Brain microvascular endothelial cell (primary cell): Measurements from ENCODE around the gene NOS3.

Experiments used
- DNase-seq: peaks from one replicate; pipeline ENCODE4 v3.0.0-alpha.2; 2020
- H3K27ac ChIP-seq: fragments of 250-450 bp; sonication (Bioruptor Pico); 2 replicates; pipeline ENCODE4 v1.5.1; 2020; ENCODE audit warnings: mild to moderate bottlenecking, moderate library complexity
- H3K27me3 ChIP-seq: fragments of 250-450 bp; sonication (Bioruptor Pico); replicated peaks from 2 replicates; pipeline ENCODE4 v1.5.1; 2020; ENCODE audit warnings: mild to moderate bottlenecking
- H3K36me3 ChIP-seq: fragments of 250-450 bp; sonication (Bioruptor Pico); replicated peaks from 2 replicates; pipeline ENCODE4 v1.5.1; 2020; ENCODE audit warnings: mild to moderate bottlenecking
- H3K4me3 ChIP-seq: 2 replicates; pipeline ENCODE4 v1.5.1; 2011; ENCODE audit warnings: low read depth, mild to moderate bottlenecking, control low read depth, low read length, moderate library complexity
- CTCF ChIP-seq: IDR thresholded peaks from 2 replicates; pipeline ENCODE4 v1.5.1; 2011; ENCODE audit warnings: low read depth, mild to moderate bottlenecking, moderate library complexity, low read length, control low read depth, inconsistent platforms; ENCODE audit errors: missing control alignments
- in situ Hi-C: cut with HindIII; loops from 2 replicates; pipeline ENCODE4 v1.10.0; 2017; ENCODE audit warnings: low sequenced_read_pairs, low pct_ligation_motif_present

Gene NOS3

GRCh38 chr7:151015967-151016366 is 25.1 kb downstream of the NOS3 start:
- H3K27ac ChIP-seq, result no peak overlapping the region
- H3K4me3 ChIP-seq, result no peak overlapping the region
- no peak for DNase-seq
- TF ChIP-seq CTCF, result no peak
- H3K27me3 ChIP-seq, result peaks cover 33% of the 10 kb centered on the region
- in situ Hi-C loops, result no loop called here
- H3K36me3 ChIP-seq, result no peaks in the 10 kb centered on the region

- DNase-seq, result no peak
- H3K36me3 ChIP-seq, result no peaks in the 10 kb centered on the region
- in situ Hi-C loops, result no loop called here
- TF ChIP-seq CTCF, result no peak
- peaks cover 33% of the 10 kb centered on the region for H3K27me3 ChIP-seq
- no peak overlapping the region for H3K4me3 ChIP-seq
- no peak overlapping the region for H3K27ac ChIP-seq
Observed at GRCh38 chr7:151016505-151016904, 25.7 kb downstream of the NOS3 start.

- no peak overlapping the region for H3K27ac ChIP-seq
- no peak overlapping the region for H3K4me3 ChIP-seq
- DNase-seq, result no peak
- peaks cover 33% of the 10 kb centered on the region for H3K27me3 ChIP-seq
- in situ Hi-C loops, result no loop called here
- no peak for TF ChIP-seq CTCF
- no peaks in the 10 kb centered on the region for H3K36me3 ChIP-seq
Observed at GRCh38 chr7:151016942-151017341, 26.1 kb downstream of the NOS3 start.

- in situ Hi-C loops, result no loop called here
- peaks cover 31% of the 10 kb centered on the region for H3K27me3 ChIP-seq
- DNase-seq, result no peak
- no peak overlapping the region for H3K4me3 ChIP-seq
- no peak for TF ChIP-seq CTCF
- no peaks in the 10 kb centered on the region for H3K36me3 ChIP-seq
- no peak overlapping the region for H3K27ac ChIP-seq
Observed at GRCh38 chr7:151017370-151017952, 26.6 kb downstream of the NOS3 start.

GRCh38 chr7:151017953-151018420 is 27.2 kb downstream of the NOS3 start:
- in situ Hi-C loops, result no loop called here
- Histone ChIP-seq H3K36me3 (no peaks in the 10 kb centered on the region), H3K4me3 (no peak overlapping the region), H3K27ac (no peak overlapping the region), H3K27me3 (peaks cover 29% of the 10 kb centered on the region)
- peak; percentile 93 for TF ChIP-seq CTCF
- DNase-seq, result peak; percentile 35
